KMS-11 (cell line): ENCODE data around the gene ESRP2.

Source experiments
- H2AFZ ChIP-seq: fragments of 200-600 bp; sonication (generic); 2 replicates; pipeline ENCODE4 v1.6.1; 2016; ENCODE audit warnings: antibody characterized with exemption, mixed run types, low read depth
- H3K27ac ChIP-seq: fragments of 200-600 bp; sonication (generic); 2 replicates; pipeline ENCODE4 v1.6.1; 2016; ENCODE audit warnings: mild to moderate bottlenecking, mixed run types
- H3K27me3 ChIP-seq: fragments of 200-600 bp; sonication (generic); 2 replicates; pipeline ENCODE4 v1.6.1; 2017; ENCODE audit warnings: mild to moderate bottlenecking, low read depth, mixed run types, moderate library complexity; ENCODE audit not compliant: insufficient read depth
- H3K36me3 ChIP-seq: fragments of 200-600 bp; sonication (generic); 2 replicates; pipeline ENCODE4 v1.6.1; 2017; ENCODE audit warnings: mild to moderate bottlenecking, mixed run types; ENCODE audit not compliant: insufficient read depth
- H3K4me1 ChIP-seq: fragments of 200-600 bp; sonication (generic); 2 replicates; pipeline ENCODE4 v1.6.1; 2016; ENCODE audit warnings: mild to moderate bottlenecking, low read depth, mixed run types; ENCODE audit not compliant: poor library complexity, severe bottlenecking
- H3K4me2 ChIP-seq: fragments of 200-600 bp; sonication (generic); 2 replicates; pipeline ENCODE4 v1.7.0; 2016; ENCODE audit warnings: mild to moderate bottlenecking, mixed run types
- H3K4me3 ChIP-seq: fragments of 200-600 bp; sonication (generic); IDR thresholded peaks from 2 replicates; pipeline ENCODE4 v1.6.1; 2017; ENCODE audit warnings: low read depth, low read length, mixed read lengths; ENCODE audit not compliant: insufficient read depth
- H3K79me2 ChIP-seq: fragments of 200-600 bp; sonication (generic); 2 replicates; pipeline ENCODE4 v1.6.1; 2016; ENCODE audit warnings: low read depth, mixed run types; ENCODE audit not compliant: insufficient read depth
- H3K9ac ChIP-seq: fragments of 200-600 bp; sonication (generic); 2 replicates; pipeline ENCODE4 v1.6.1; 2016; ENCODE audit warnings: mild to moderate bottlenecking, mixed run types
- H4K20me1 ChIP-seq: fragments of 200-600 bp; sonication (generic); 2 replicates; pipeline ENCODE4 v1.6.1; 2016; ENCODE audit warnings: mild to moderate bottlenecking, mixed run types; ENCODE audit not compliant: insufficient read depth
- TF ChIP-seq, protein P1 (sequence below): fragments of 200-600 bp; sonication (generic); conservative IDR thresholded peaks from 2 replicates; pipeline ENCODE4 v1.6.1; 2017; ENCODE audit warnings: low read depth, mild to moderate bottlenecking, antibody characterized with exemption, low read length, moderate library complexity, mixed read lengths

The ESRP2 gene

GRCh38 chr16:68235887-68236136 is at the start of gene ESRP2:
Gene ESRP2 (minus strand): TSS chr16:68236127. CDS start chr16:68236045, 82 bp downstream.
- no peaks in the 10 kb centered on the region for H3K79me2 ChIP-seq
- H3K4me1 ChIP-seq = peaks cover 26% of the 10 kb centered on the region
- no peak within 1 kb of the TSS for H3K27ac ChIP-seq
- no peaks in the 10 kb centered on the region for H3K36me3 ChIP-seq
- H2AFZ ChIP-seq = peak within 1 kb of the TSS; percentile 71; the same call in 1 of the 2 replicates
- no peaks in the 10 kb centered on the region for H3K27me3 ChIP-seq
- no peaks in the 10 kb centered on the region for H4K20me1 ChIP-seq
- H3K4me2 ChIP-seq = peak within 1 kb of the TSS; percentile 87
- TF ChIP-seq, protein P1, sequence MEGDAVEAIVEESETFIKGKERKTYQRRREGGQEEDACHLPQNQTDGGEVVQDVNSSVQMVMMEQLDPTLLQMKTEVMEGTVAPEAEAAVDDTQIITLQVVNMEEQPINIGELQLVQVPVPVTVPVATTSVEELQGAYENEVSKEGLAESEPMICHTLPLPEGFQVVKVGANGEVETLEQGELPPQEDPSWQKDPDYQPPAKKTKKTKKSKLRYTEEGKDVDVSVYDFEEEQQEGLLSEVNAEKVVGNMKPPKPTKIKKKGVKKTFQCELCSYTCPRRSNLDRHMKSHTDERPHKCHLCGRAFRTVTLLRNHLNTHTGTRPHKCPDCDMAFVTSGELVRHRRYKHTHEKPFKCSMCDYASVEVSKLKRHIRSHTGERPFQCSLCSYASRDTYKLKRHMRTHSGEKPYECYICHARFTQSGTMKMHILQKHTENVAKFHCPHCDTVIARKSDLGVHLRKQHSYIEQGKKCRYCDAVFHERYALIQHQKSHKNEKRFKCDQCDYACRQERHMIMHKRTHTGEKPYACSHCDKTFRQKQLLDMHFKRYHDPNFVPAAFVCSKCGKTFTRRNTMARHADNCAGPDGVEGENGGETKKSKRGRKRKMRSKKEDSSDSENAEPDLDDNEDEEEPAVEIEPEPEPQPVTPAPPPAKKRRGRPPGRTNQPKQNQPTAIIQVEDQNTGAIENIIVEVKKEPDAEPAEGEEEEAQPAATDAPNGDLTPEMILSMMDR = no peak
- peak within 1 kb of the TSS; percentile 54; the same call in 1 of the 2 replicates for H3K9ac ChIP-seq
- H3K4me3 ChIP-seq = no peak within 1 kb of the TSS

DNA sequence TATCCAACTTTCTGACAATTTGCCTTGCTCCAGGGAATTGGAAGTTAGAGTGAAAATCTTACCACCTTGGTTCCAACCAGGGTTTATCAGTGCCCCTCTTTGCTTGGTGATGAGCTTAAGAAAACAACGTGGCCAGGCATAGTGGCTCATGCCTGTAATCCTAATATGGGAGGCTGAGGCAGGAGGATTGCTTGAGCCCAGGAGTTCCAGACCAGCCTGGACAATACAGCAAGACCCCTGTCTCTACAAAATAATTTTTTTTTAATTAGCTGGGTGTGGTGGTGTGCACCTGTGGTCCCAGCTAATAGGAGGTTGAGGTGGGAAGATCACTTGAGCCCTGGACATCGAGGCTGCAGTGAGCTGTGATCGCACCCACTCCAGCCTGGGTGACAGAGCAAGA is 49.8 kb upstream of the ESRP2 start:
- Histone ChIP-seq H4K20me1 (peaks cover 4% of the 10 kb centered on the region; the same call in 1 of the 2 replicates), H3K4me3 (no peak overlapping the region), H3K4me2 (no peak overlapping the region), H3K36me3 (no peaks in the 10 kb centered on the region; the same call in 1 of the 2 replicates), H3K27ac (no peak overlapping the region), H3K79me2 (peaks cover 17% of the 10 kb centered on the region; the same call in 1 of the 2 replicates), H3K9ac (no peak overlapping the region), H3K4me1 (peaks cover 57% of the 10 kb centered on the region), H2AFZ (no peak overlapping the region), H3K27me3 (no peaks in the 10 kb centered on the region)
- TF ChIP-seq, protein P1 = no peak

- peak overlapping the region; percentile 19; the same call in 1 of the 2 replicates for H3K27ac ChIP-seq
- no peak overlapping the region for H3K9ac ChIP-seq
- H3K4me2 ChIP-seq = peak overlapping the region; percentile 64; the same call in 1 of the 2 replicates
- H3K79me2 ChIP-seq = peaks cover 18% of the 10 kb centered on the region; the same call in 1 of the 2 replicates
- TF ChIP-seq, protein P1 = no peak
- H3K4me3 ChIP-seq = no peak overlapping the region
- no peaks in the 10 kb centered on the region for H3K27me3 ChIP-seq
- H3K36me3 ChIP-seq = no peaks in the 10 kb centered on the region; the same call in 1 of the 2 replicates
- peaks cover 63% of the 10 kb centered on the region for H3K4me1 ChIP-seq
- H2AFZ ChIP-seq = no peak overlapping the region
- H4K20me1 ChIP-seq = peaks cover 4% of the 10 kb centered on the region; the same call in 1 of the 2 replicates
These were observed 48.9 kb upstream of the ESRP2 start for GRCh38 chr16:68284847-68285246.

DNA sequence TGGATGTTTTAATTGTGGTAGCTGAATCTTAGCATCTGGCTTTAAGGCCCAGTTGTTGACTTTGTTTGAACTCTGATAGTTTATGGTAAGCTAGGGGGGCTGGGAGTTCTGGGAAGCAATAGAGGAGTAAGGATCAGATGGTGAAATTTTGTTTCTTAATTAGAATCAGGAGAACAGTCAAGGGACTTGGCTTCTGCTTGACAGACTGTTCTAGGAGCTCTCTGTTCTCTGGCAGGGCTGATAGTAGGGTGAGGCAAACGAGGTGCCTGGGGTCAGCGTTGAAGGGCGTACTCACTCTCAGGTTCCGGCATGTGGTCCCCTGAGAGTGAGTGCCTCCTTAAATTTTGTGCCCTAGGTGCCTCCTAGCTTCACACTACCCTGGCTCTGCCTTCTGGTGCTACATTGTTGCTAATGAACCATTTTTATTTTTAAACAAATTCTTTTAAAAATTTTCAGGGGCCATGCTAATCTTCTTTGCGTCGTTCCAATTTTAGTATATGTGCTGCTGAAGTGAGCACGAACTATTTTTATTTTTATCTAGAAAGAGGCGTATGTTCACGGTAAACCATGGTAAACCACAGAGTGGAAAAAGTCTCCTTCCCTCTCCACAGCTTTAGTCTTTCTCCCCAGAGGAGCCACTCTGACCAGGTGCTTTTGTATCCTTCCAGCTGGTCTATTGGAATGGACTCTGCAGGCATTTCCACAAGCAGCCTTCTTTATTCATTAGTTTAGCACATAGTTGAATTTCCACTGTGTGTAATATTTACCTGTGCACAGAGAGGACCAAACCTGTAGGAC is 48.1 kb upstream of the ESRP2 start:
- TF ChIP-seq, protein P1 = no peak
- no peak overlapping the region for H3K4me3 ChIP-seq
- H4K20me1 ChIP-seq = peaks cover 4% of the 10 kb centered on the region; the same call in 1 of the 2 replicates
- H3K4me1 ChIP-seq = peaks cover 63% of the 10 kb centered on the region
- H3K36me3 ChIP-seq = no peaks in the 10 kb centered on the region; the same call in 1 of the 2 replicates
- H3K79me2 ChIP-seq = peaks cover 26% of the 10 kb centered on the region; the same call in 1 of the 2 replicates
- no peak overlapping the region for H2AFZ ChIP-seq
- peak overlapping the region; percentile 64; the same call in 1 of the 2 replicates for H3K4me2 ChIP-seq
- H3K27ac ChIP-seq = peak overlapping the region; percentile 10; the same call in 1 of the 2 replicates
- H3K9ac ChIP-seq = no peak overlapping the region
- no peaks in the 10 kb centered on the region for H3K27me3 ChIP-seq
